GM23248 (cell line): ENCODE results near the gene APOL1.

Source experiments
- EZH2 ChIP-seq: fragments of 200-600 bp; sonication (generic); IDR thresholded peaks from 2 replicates; pipeline ENCODE4 v1.6.1; 2018; ENCODE audit warnings: antibody characterized with exemption, mild to moderate bottlenecking; ENCODE audit not compliant: insufficient read depth, poor library complexity, severe bottlenecking
- EZH2phosphoT487 ChIP-seq: fragments of 200-600 bp; sonication (generic); IDR thresholded peaks from 2 replicates; pipeline ENCODE4 v1.6.1; 2018; ENCODE audit warnings: antibody characterized with exemption, moderate library complexity, mild to moderate bottlenecking, low read depth; ENCODE audit not compliant: insufficient read depth

DNA sequence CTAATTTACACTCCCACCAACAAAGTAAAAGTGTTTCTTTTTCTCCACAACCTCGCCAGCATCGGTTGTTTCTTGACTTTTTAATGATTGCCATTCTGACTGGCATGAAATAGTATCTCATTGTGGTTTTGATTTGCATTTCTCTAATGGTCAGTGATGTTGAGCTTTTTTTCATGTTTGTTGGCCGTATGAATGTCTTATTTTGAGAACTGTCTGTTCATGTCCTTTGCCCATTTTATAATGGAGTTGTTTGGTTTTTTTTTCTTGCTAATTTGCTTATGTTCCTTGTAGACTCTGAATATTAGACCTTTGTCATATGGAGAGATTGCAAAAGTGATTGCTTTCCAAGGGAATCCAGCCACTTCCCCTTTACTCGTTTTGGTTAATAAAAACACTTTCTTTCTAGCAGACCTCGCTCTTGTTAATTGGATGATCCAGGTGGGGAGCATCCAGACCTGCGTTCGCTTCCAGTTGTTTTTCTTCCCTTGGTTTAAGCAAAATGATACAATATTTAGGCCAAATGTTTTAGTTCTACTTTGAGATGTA is 34.2 kb upstream of the APOL1 start:
- TF ChIP-seq EZH2: no peak
- no peak for TF ChIP-seq EZH2phosphoT487
